Measurements from ENCODE around the gene PLEKHM1.
A peak's percentile ranks its signal among the peaks of the same experiment; 100 is the strongest.

DNA sequence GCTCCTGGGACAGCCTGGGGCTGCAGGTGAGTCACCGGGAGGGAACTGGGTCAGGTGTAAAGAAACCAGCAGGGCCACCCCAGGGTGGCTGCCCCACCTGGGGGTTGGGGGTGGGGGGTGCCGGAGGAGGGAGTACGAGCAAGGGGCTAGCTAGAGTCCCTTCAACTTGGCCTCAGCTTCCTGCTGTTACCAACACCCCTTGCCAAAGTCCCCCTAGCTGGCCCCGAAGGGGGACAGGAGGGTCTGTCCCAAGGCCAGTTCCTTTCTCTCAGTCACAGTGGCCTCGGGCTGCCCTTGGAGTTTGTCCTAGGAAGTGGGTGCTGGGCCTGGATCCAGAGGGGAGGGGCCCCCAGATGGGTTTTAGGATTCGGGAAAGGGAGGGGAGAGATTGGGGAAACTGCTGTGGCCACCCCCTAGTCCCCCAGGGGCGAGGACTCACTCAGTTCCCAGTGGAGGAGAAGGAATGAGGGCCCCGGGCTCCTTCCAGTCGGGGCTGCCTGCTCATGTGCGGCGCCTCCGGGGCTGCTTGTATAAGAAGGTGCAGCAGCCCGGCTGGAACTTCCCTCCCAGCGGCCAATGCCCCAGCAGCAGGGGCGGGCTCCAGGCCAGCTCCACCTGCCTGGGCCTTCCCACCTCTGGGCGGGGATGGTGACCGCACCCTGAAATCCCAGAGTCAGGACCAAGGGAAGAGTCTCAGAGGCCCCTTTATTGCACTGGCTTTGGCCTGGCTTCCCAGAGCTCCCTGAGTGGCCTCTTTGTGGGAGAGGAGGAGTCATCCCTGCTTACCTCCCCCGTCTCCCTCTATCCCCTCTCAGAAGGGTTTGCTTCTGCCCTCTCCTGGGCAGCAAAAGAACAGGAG lies 65.2 kb downstream of the PLEKHM1 start:
- TF ChIP-seq ZFX (IDR thresholded peaks at IDR 0.05; ENCODE audit: borderline replicate concordance): no peak
- TF ChIP-seq, protein P1, sequence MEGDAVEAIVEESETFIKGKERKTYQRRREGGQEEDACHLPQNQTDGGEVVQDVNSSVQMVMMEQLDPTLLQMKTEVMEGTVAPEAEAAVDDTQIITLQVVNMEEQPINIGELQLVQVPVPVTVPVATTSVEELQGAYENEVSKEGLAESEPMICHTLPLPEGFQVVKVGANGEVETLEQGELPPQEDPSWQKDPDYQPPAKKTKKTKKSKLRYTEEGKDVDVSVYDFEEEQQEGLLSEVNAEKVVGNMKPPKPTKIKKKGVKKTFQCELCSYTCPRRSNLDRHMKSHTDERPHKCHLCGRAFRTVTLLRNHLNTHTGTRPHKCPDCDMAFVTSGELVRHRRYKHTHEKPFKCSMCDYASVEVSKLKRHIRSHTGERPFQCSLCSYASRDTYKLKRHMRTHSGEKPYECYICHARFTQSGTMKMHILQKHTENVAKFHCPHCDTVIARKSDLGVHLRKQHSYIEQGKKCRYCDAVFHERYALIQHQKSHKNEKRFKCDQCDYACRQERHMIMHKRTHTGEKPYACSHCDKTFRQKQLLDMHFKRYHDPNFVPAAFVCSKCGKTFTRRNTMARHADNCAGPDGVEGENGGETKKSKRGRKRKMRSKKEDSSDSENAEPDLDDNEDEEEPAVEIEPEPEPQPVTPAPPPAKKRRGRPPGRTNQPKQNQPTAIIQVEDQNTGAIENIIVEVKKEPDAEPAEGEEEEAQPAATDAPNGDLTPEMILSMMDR (IDR thresholded peaks at IDR 0.05): peak; percentile 75
